DMS153 treated with DMSO at 0.1 percent for 48 hours (cell line): ENCODE results near the gene KCNH4.
A peak's percentile ranks its signal among the peaks of the same experiment; 100 is the strongest.
"Not testable (repeated sequence)": the region's sequence is repeated elsewhere in the genome, so short reads cannot be mapped to it uniquely, and the experiment has no call there.

Source experiments
- DNase-seq: peaks from one replicate; lab custom pipeline; 2025; ENCODE audit not compliant: unreplicated experiment; lab: John Stamatoyannopoulos, UW

The KCNH4 gene

DNA sequence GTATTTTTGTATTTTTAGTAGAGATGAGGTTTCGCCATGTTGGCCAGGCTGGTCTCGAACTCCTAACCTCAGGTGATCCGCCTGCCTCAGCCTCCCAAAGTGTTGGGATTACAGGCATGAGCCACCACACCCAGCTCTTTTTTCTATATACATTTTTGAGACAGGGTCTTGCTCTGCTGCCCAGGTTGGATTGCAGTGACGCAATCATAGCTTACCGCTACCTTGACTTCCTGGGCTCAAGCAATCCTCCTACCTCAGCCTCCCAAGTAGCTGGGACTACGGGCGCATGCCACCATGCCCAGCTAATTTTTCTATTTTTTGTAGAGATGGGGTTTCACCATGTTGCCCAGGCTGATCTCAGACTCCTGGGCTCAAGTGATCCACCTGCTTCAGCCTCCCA, 40.3 kb downstream of the KCNH4 start:
- DNase-seq: not testable (repeated sequence)

GRCh38 chr17:42138749-42139492, 42.0 kb downstream of the KCNH4 start:
- no peak for DNase-seq

- no peak for DNase-seq
These were observed 44.3 kb downstream of the KCNH4 start for GRCh38 chr17:42136654-42137051.

DNA sequence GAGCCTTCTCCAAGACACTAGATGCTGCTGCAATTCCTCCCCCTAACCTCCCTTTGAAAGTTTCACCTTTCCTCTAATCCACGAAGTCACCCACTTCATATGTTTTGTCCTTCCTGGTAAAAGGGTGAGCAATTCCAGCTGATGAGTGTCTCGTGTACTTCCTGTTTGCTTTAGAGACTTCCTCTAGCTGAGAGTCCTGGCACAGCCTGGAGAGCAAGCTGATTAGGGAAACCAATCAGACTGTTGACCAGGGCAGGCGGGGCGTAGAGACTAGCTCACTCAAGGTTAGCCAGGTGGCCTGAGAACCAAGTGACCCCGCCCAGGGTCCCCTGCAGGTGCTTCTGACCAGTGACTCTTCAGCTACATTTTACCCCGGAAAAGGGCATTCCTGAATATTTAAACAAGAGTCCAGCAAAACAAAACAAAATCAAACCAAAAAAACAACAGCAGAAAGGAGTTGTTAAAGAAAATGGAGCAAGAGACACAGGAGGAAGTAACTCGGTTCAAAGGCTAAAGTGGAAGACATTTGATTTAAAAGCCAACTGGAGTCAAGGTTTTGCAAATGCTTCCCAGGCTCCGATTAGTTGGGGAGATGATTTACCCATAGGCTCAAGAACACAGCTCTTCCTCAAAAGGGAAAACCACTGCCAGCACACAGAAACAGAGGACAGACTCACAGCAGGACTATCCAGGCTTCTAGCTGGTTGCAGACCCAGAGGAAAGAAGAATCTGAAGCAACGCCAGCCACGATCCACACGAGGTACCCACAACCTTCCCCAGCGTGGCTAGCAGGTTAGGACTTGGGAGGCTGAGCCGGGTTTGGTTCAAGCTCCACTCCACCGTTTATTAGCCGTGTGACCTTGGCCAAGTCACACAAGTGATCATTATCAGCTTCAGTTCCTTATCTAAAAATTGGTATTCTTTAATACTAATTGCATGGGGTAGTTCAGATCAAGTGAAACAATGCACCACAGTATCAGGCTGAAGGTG, 45.0 kb downstream of the KCNH4 start:
- peak; percentile 70 for DNase-seq

GRCh38 chr17:42135151-42135550, 45.8 kb downstream of the KCNH4 start:
- DNase-seq: no peak

DNA sequence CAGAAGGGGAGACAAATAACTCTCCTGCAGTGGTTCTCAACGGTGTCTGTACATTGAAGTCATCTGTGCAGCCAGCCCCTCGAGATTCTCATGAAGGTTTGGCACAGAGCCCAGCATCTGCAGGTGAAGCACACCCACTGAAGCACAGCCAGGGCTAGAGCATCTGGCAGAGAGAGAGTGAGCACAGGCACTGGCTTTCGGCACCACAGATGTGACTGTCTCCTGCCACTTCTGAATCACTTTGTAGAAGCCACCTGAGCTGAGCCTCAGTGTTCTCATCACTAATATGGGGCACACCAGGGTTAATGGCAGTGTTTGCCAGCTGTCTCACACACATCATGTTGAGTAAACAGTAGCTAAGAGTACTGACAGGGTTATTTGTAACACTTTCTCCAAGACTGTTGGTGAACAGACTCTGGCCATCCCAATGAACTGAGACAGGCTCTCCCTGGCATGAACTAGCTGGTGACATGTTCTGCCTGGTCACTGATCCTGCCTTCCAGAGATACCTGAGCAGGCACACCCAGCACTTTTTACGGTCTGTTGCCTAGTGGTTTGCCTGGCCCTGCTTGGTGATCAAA, 47.4 kb downstream of the KCNH4 start:
- peak; percentile 36 for DNase-seq

DNA sequence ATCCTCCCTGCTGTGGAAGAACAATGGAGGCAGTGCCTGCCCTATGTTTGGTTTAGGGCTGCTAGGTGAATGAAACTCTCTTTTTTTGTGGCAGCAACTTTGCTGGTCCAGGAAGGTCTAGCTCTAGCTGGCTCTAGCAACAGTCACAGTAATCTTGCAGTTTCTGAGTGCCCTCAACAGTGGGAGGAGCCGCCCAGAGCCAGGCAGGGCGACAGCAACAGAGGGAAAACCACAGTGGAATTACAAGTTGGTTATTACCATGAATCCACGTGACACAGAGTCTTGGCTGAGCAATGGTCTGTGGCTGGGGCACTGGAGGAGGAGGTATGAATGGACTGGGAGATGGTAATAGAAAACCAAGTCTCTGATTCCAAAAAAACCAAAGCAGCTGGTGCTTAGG, 48.0 kb downstream of the KCNH4 start:
- DNase-seq: no peak

GRCh38 chr17:42131981-42132432, 48.9 kb downstream of the KCNH4 start:
- no peak for DNase-seq

- DNase-seq: no peak
These were observed 49.7 kb downstream of the KCNH4 start for GRCh38 chr17:42131232-42131631.

DNA sequence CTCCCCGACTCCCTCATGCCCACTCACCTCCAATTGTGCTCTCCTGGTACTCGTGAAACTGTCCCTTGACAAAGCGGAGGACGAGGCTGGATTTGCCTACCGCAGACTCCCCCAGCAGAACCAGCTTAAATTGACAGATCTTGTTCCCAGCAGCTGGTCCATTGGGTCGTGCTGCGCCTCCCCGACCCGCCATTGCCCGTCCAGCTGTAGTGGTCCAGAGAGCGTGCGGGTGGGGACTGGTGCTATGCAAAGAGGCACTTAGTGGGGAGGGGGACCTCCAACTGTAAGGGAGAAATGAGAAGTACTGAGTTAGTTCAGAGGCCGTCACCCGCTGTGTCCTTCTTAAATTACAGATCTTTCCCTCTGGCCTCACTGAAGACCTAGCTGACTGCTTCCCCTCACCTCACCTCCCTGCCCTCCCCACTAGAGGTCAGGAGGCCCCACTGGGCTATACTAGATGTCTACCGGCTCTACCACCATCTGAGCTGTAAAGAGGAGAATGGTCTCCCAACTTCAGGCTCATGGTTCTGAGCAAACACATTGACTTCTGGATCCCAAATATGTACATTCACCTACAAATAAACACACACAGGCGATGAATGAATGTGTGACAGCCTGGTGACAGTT, 50.5 kb downstream of the KCNH4 start:
- DNase-seq: no peak

GRCh38 chr17:42129109-42129837, 51.7 kb downstream of the KCNH4 start:
- no peak for DNase-seq

DNA sequence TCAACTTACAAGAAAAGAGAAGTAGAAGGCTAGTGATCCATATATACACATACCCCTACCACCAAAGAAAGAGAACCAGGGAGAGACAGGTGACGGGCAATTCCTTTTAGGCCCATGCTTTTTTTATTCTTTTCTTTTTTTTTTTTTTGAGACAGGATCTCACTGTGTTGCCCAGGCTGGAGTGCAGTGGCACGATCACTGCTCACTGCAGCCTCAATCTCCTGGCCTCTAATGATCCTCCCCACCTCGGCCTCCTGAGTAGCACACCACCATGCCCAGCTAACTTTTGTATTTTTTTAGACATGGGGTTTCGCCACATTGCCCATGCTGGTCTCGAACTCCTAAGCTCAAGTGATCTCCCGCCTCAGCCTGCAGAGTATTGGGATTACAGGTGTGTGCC, 53.5 kb downstream of the KCNH4 start:
- DNase-seq: no peak

DNA sequence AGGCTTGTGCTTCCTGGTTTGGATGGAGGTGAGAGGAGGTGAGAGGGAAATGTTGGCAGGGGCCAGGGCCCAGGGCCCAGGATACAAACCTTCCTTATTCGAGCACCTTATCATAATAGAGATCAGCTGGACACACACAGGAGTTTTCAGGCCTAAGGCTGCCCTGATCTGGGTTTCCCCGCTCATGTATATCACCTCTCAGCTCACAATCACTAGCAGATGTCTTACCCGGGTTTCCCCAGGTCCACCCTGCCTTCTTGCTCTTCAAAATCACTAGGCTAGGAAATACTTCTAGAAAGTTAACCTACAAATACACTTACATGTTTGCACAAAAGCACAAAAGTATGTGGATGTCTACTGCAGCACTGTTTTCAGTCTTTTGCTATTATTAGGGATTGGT, 54.1 kb downstream of the KCNH4 start:
- DNase-seq: no peak

DNA sequence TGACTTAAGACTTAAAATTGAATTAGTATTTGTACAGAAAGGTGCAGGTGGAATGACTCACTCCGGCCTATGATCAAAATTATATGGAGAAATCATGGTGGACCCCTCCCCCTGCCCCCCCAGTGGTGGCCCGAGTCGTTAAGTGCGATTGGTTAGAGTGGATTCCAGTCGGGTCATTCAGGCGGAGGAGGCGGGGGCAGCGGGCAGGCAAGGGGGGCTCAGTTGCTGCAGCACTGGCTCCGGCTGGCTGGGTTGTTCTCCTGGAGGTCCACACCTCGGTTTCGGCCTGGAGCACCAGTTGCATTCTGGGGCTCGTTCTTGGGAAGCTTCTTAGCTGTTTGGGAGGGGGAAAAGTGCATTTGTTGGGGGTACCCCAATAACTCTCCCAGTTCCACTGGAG, 55.4 kb downstream of the KCNH4 start:
- no peak for DNase-seq

DNA sequence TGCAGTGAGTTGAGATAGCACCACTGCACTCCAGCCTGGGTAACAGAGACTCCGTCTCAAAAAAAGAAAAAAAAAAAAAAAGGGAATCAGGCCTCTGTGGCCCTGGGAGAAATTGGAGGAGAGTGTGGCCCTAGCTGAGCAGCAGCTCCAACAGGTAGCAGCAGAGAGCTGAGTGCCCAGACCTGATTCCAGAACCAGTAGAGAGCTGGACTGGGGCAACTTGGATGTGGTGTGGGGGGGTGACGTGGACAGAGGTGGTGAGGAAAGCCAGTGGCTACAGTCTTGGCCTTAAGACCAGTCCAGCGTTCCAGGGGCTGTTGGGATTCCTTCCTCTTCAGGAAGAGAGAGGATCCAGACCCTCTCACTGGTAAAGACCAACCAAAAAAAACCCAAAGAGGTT, 56.7 kb downstream of the KCNH4 start:
- no peak for DNase-seq

DNA sequence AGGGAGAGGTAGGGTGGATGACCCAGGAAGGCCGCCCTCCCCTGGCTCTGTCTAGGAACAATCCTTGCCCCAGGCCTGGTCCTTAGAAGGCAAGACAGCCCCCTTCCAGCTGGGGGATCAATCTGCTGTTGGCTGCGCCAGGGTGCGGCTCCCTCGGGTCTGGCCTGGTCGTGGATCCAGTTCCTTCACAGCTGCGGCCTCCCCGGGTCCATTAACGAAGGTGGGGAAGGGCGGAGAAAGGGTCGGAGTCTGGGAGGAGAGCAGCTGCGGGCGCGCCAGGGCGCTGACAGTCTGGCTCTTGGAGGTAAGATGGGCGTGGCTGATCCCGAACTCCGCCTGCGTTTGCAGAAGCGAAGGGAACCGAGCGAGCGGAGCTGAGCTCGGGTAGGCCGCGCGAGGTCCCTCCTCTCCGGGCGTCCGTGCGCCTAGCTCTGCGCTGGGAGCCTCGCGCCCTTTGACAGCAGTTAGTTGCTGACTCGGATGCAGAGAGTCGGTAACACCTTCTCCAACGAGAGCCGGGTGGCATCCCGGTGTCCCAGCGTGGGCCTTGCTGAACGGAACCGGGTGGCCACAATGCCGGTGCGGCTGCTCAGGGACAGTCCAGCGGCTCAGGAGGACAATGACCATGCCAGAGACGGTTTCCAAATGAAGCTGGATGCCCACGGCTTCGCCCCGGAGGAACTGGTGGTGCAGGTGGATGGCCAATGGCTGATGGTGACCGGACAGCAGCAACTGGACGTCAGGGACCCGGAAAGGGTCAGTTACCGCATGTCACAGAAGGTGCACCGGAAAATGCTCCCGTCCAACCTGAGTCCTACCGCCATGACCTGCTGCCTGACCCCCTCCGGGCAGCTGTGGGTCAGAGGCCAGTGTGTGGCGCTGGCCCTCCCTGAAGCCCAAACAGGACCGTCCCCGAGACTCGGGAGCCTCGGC, 58.3 kb downstream of the KCNH4 start, which contains the start of gene HSPB9:
Gene HSPB9 (plus strand): TSS at position 434 of the 933 bp plus-strand sequence. CDS start 47 bp downstream, at position 481.
- DNase-seq: peak; percentile 74

DNA sequence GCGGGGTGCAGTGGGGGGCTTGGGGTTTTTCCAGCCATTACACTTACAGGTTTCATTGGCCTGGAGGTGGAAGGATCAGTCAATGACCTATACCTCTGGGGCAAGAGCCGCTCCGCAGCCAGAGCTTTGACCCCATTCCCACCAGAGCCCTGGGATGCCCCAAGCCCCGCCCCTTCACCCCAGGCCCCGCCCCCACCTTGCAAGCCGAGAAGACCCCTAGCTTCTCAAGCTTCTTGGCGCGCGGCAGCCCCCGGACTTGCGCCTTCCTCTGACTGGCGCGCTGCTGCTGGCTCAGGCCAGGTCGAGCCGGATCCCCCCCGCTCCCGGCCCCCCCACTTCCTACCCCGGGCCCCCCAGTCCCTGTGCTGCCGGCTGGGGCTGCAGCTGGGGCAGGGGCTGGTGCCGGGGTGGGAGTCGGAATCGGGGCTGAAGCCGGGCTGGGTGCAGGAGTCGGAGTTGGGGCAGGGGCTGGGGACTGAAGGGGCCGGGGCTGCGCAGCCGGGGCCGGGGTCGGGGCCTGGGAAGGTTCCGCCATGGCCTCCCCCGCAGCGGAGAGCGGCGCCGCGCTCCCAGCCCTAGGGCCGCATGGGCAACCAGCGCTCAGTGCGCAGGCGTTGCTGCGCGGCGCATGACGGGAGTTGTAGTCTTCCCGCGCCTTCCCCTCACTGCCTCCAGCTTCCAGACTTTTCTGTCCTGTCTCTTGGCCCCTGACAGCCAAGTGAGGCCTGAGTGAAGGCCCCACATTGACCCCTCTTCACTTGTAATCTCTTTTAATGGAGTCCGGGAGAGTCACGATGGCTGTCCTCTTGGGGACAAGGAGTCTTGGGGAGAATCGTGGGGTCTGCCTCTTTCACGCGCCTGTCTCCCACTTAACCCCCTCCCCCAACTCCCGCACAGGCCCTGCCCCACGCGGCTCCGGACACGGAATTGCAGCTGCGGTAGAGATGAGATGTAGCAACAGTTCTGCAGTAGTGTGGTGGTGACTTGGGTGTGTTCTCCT, 59.9 kb downstream of the KCNH4 start, which contains the start of gene KAT2A:
Gene KAT2A (minus strand): TSS at position 598 of the 1,000 bp plus-strand sequence. CDS start 63 bp downstream, at position 535.
- DNase-seq: peak; percentile 54
